Cardiac muscle cell (in vitro differentiated cells and primary cell): ENCODE results near the gene GPR84. TPM values are rescaled to one million over a fixed set of nuclear protein-coding genes. Genes with fewer than 3 reads are reported as not detected.

Experiments
- DNase-seq, 2 donors: peaks; one replicate each; pipeline versions ENCODE4 v3.0.0 to v3.0.0-alpha.2; 2010 to 2017; ENCODE audit warnings: low read depth in 1 of 2, low spot score in 1 of 2
- H3K27ac ChIP-seq: fragments of 200-600 bp; sonication (generic); 2 replicates; pipeline ENCODE4 v1.5.1; 2016
- H3K27me3 ChIP-seq: fragments of 200-600 bp; sonication (generic); 2 replicates; pipeline ENCODE4 v1.6.0; 2016; ENCODE audit warnings: control low read depth
- H3K36me3 ChIP-seq: fragments of 200-600 bp; sonication (generic); 2 replicates; pipeline ENCODE4 v1.5.1; 2016; ENCODE audit warnings: control low read depth
- H3K4me1 ChIP-seq: fragments of 200-600 bp; sonication (generic); 2 replicates; pipeline ENCODE4 v1.8.1; 2017; ENCODE audit warnings: low read depth, mild to moderate bottlenecking, mixed run types
- H3K4me3 ChIP-seq: fragments of 200-600 bp; sonication (generic); 2 replicates; pipeline ENCODE4 v1.5.1; 2016; ENCODE audit warnings: mild to moderate bottlenecking
- H3K9me3 ChIP-seq: fragments of 200-600 bp; sonication (generic); 2 replicates; pipeline ENCODE4 v1.5.1; 2017; ENCODE audit warnings: low read depth, mild to moderate bottlenecking, control low read depth
- CTCF ChIP-seq: IDR thresholded peaks from 2 replicates; pipeline ENCODE4 v1.5.1; 2012; ENCODE audit warnings: low read depth, mild to moderate bottlenecking, low read length
- polyA plus RNA-seq: library from polyadenylated mRNA; unstranded; fragments of >200 nt; fragmentation: Nextera tagmentation; extraction: Ambion mirVana; gene quantifications from 2 replicates; pipeline ENCODE4 v1.2.1, GENCODE V29; 2016
- total RNA-seq: library from RNA; depleted of rRNA; stranded (reverse); fragments of >200 nt; gene quantifications from 2 replicates; pipeline ENCODE4 v1.2.3, GENCODE V29; 2016

Gene GPR84
- total and polyA plus RNA-seq, 2 experiments from 2014 or later: 0.09 TPM; not detected in 1

- Histone ChIP-seq H3K9me3 (no peaks in the 10 kb centered on the region), H3K4me1 (peaks cover 45% of the 10 kb centered on the region), H3K4me3 (no peak overlapping the region), H3K36me3 (no peaks in the 10 kb centered on the region), H3K27me3 (no peaks in the 10 kb centered on the region), H3K27ac (peak overlapping the region; percentile 27)
- peak in 1 of 2 donors; percentile 51 for DNase-seq
- no peak for TF ChIP-seq CTCF
Observed at GRCh38 chr12:54376596-54376995, 12.3 kb upstream of the GPR84 start.

- peak overlapping the region; percentile 84 for H3K27ac ChIP-seq
- DNase-seq: no peak
- no peak for TF ChIP-seq CTCF
- H3K4me3 ChIP-seq: no peak overlapping the region
- H3K4me1 ChIP-seq: peaks cover 48% of the 10 kb centered on the region
- H3K36me3 ChIP-seq: no peaks in the 10 kb centered on the region
- H3K9me3 ChIP-seq: no peaks in the 10 kb centered on the region
- no peaks in the 10 kb centered on the region for H3K27me3 ChIP-seq
Observed at GRCh38 chr12:54375259-54375579, 10.9 kb upstream of the GPR84 start.

GRCh38 chr12:54374562-54375258 lies 10.4 kb upstream of the GPR84 start:
- Histone ChIP-seq H3K27me3 (no peaks in the 10 kb centered on the region), H3K9me3 (no peaks in the 10 kb centered on the region), H3K4me3 (no peak overlapping the region), H3K4me1 (peaks cover 48% of the 10 kb centered on the region), H3K27ac (peak overlapping the region; percentile 84), H3K36me3 (no peaks in the 10 kb centered on the region)
- TF ChIP-seq CTCF: no peak
- DNase-seq: no peak

GRCh38 chr12:54373649-54374561 lies 9.6 kb upstream of the GPR84 start:
- H3K27ac ChIP-seq: peak overlapping the region; percentile 84
- peaks cover 44% of the 10 kb centered on the region for H3K4me1 ChIP-seq
- H3K36me3 ChIP-seq: no peaks in the 10 kb centered on the region
- DNase-seq: no peak
- no peaks in the 10 kb centered on the region for H3K9me3 ChIP-seq
- no peaks in the 10 kb centered on the region for H3K27me3 ChIP-seq
- TF ChIP-seq CTCF: no peak
- H3K4me3 ChIP-seq: no peak overlapping the region

GRCh38 chr12:54372113-54372806 lies 8.0 kb upstream of the GPR84 start:
- H3K27ac ChIP-seq: peak overlapping the region; percentile 44
- peaks cover 32% of the 10 kb centered on the region for H3K4me1 ChIP-seq
- no peak overlapping the region for H3K4me3 ChIP-seq
- no peak for TF ChIP-seq CTCF
- H3K27me3 ChIP-seq: no peaks in the 10 kb centered on the region
- no peaks in the 10 kb centered on the region for H3K36me3 ChIP-seq
- no peaks in the 10 kb centered on the region for H3K9me3 ChIP-seq
- peak in 1 of 2 donors; percentile 35 for DNase-seq
